Naive thymus-derived CD8-positive, alpha-beta T cell (primary cell): ENCODE measurements around the gene SCARB2. TPM values are rescaled to one million over a fixed set of nuclear protein-coding genes. Genes with fewer than 3 reads are reported as not detected.

Experiments
- ATAC-seq, 2 donors: fragments of 150-1000 bp; cut with Tn5 transposase in 1 of 2; sonication (Bioruptor Pico), chemical (Tn5 transposase) in 1 of 2; 1 replicate in 1 of 2; 2 replicates in 1 of 2; pipeline ENCODE4 v1.10.0; 2021; ENCODE audit warnings: mild to moderate bottlenecking in 2 of 2, moderate library complexity in 2 of 2
- POLR2A ChIA-PET: fragments of 350-600 bp; sonication (Branson Sonifier 250); formaldehyde crosslinking; loops from one replicate; lab custom pipeline; 2021; ENCODE audit warnings: antibody characterized with exemption; lab: Charles Lee
- DNase-seq, 10 donors: peaks; one replicate each; pipeline versions ENCODE4 v3.0.0 to v3.0.0-alpha.2; 2020 to 2022
- H3K27ac Mint-ChIP-seq, 10 donors: one replicate each; pipeline ENCODE4 v1.8.0; 2020 to 2022; ENCODE audit warnings: mild to moderate bottlenecking in 10 of 10, mixed read lengths in 10 of 10, moderate library complexity in 4 of 10, inconsistent platforms in 1 of 10
- H3K27me3 Mint-ChIP-seq, 5 donors: one replicate each; pipeline ENCODE4 v1.8.0; 2021 to 2022; ENCODE audit warnings: mixed read lengths in 5 of 5
- H3K36me3 Mint-ChIP-seq, 3 donors: one replicate each; pipeline ENCODE4 v1.8.0; 2020 to 2022; ENCODE audit warnings: mixed read lengths in 3 of 3, mild to moderate bottlenecking in 2 of 3, inconsistent platforms in 1 of 3
- H3K4me1 Mint-ChIP-seq, 4 donors: one replicate each; pipeline ENCODE4 v1.8.0; 2021 to 2022; ENCODE audit warnings: mixed read lengths in 4 of 4
- H3K4me3 Mint-ChIP-seq, 10 donors: one replicate each; pipeline ENCODE4 v1.8.0; 2020 to 2022; ENCODE audit warnings: mild to moderate bottlenecking in 10 of 10, mixed read lengths in 10 of 10, moderate library complexity in 6 of 10, inconsistent platforms in 1 of 10
- H3K9me3 Mint-ChIP-seq, 9 donors: one replicate each; pipeline ENCODE4 v1.8.0; 2020 to 2022; ENCODE audit warnings: mixed read lengths in 9 of 9, mild to moderate bottlenecking in 3 of 9, inconsistent platforms in 1 of 9, moderate library complexity in 1 of 9
- polyA plus RNA-seq, 3 donors: library from polyadenylated mRNA; unstranded; fragments of 300-500 nt; fragmentation: Illumina TruSeq; gene quantifications; one replicate each; pipeline ENCODE4 v1.2.3, GENCODE V29; 2021
- total RNA-seq, 8 experiments: library from RNA in 2 of 8; stranded (reverse) in 2 of 8; gene quantifications; one replicate each; pipeline ENCODE4 v1.2.3 and lab custom pipeline; 2021 to 2026

The SCARB2 gene
- total and polyA plus RNA-seq, 5 experiments from 2014 or later, result 11.0 to 25.8 (median 14.3) TPM

DNA sequence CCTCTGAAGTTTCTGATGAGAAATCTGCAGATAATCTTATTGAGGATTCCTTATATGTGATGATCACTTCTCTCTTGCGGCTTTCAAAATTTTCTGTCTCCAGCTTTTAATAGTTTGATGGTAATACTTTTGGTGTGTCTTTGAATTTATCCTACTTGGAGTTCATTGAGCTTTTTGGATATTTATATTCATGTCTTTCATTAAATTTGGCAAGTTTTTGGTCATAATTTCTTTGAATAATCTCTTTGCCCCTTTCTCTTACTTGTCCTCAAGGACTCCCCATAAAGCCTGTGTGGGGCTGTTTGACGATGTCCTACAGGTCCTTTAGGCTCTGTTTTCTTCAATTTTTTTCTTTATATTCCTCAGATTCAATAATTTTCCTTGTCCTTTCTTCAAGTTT is 26.6 kb upstream of the SCARB2 start:
- peaks cover 0 to 24% (median 13%) of the 10 kb centered on the region in 3 donors for H3K36me3 Mint-ChIP-seq
- DNase-seq, result no peak
- POLR2A ChIA-PET, result no interaction called here
- H3K4me1 Mint-ChIP-seq, result no peaks in the 10 kb centered on the region
- no peak overlapping the region for H3K4me3 Mint-ChIP-seq
- no peak for ATAC-seq
- no peak overlapping the region for H3K27ac Mint-ChIP-seq
- H3K27me3 Mint-ChIP-seq, result peaks cover 0 to 7% (median 2%) of the 10 kb centered on the region in 5 donors
- H3K9me3 Mint-ChIP-seq, result peaks cover 16 to 49% (median 26%) of the 10 kb centered on the region in 9 donors

DNA sequence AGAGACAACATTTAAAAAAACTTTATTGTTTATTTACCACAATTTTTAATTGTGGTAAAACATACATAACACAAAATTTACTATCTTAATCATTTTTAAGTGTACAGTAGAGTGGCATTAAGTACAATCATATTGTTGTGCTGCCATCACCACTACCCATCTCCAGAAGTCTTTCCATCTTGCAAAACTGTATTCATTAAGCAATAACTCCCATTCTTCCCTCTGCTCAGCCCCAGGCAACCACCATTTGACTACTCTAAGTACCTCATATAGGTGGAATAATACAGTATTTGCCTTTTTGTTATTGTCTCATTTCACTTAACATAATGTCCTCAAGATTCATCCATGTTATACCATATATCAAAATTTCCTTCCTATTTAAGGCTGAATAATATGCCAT is 25.1 kb upstream of the SCARB2 start:
- ATAC-seq, result no peak
- no peak for DNase-seq
- H3K4me1 Mint-ChIP-seq, result no peaks in the 10 kb centered on the region
- H3K36me3 Mint-ChIP-seq, result peaks cover 0 to 24% (median 13%) of the 10 kb centered on the region in 3 donors
- no peak overlapping the region for H3K27ac Mint-ChIP-seq
- POLR2A ChIA-PET, result no interaction called here
- peaks cover 16 to 49% (median 26%) of the 10 kb centered on the region in 9 donors for H3K9me3 Mint-ChIP-seq
- H3K27me3 Mint-ChIP-seq, result peaks cover 0 to 4% (median 0%) of the 10 kb centered on the region in 5 donors
- H3K4me3 Mint-ChIP-seq, result no peak overlapping the region

GRCh38 chr4:76238236-76238635 is 24.6 kb upstream of the SCARB2 start:
- Mint-ChIP-seq H3K4me1 (peaks cover 0 to 2% (median 0%) of the 10 kb centered on the region in 4 donors), H3K27ac (no peak overlapping the region), H3K4me3 (no peak overlapping the region), H3K27me3 (peaks cover 0 to 2% (median 0%) of the 10 kb centered on the region in 5 donors), H3K9me3 (peaks cover 16 to 49% (median 26%) of the 10 kb centered on the region in 9 donors), H3K36me3 (peaks cover 0 to 24% (median 13%) of the 10 kb centered on the region in 3 donors)
- POLR2A ChIA-PET, result no interaction called here
- DNase-seq, result no peak
- ATAC-seq, result no peak

GRCh38 chr4:76235915-76236314 is 22.3 kb upstream of the SCARB2 start:
- Mint-ChIP-seq H3K27me3 (peaks cover 0 to 2% (median 0%) of the 10 kb centered on the region in 5 donors), H3K27ac (no peak overlapping the region), H3K4me1 (peaks cover 0 to 2% (median 0%) of the 10 kb centered on the region in 4 donors), H3K36me3 (peaks cover 0 to 23% (median 13%) of the 10 kb centered on the region in 3 donors), H3K4me3 (no peak overlapping the region), H3K9me3 (peaks cover 14 to 35% (median 23%) of the 10 kb centered on the region in 9 donors)
- POLR2A ChIA-PET, result no interaction called here
- ATAC-seq, result no peak
- no peak for DNase-seq

DNA sequence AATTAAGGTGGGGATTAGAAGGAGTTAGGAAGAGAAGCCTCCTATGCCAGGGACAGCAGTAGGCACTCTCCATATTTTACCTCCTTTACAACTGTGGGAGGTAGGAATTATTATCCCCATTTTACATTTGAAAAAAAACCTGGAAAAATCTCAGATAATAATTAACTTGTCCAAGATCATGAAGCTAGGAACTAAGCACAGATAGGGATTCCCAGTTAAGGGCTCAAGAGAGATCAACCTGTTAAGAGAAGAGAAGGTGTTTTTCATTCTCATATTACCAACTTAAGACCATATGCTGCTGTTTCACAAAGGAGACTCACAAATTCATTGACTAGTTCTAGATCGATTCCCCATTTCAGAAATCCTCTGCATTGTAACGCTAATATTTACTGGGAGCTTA is 21.8 kb upstream of the SCARB2 start:
- no peak overlapping the region for H3K27ac Mint-ChIP-seq
- no peaks in the 10 kb centered on the region for H3K27me3 Mint-ChIP-seq

GRCh38 chr4:76234679-76235044 is 21.0 kb upstream of the SCARB2 start:
- H3K36me3 Mint-ChIP-seq, result peaks cover 0 to 16% (median 4%) of the 10 kb centered on the region in 3 donors
- peak overlapping the region in 2 of 10 donors; percentile 24 to 36 for H3K4me3 Mint-ChIP-seq
- H3K4me1 Mint-ChIP-seq, result peaks cover 0 to 2% (median 0%) of the 10 kb centered on the region in 4 donors
- peaks cover 0 to under 1% (median 0%) of the 10 kb centered on the region in 5 donors for H3K27me3 Mint-ChIP-seq
- DNase-seq (no peak), ATAC-seq (no peak)
- H3K27ac Mint-ChIP-seq, result no peak overlapping the region
- H3K9me3 Mint-ChIP-seq, result peaks cover 3 to 24% (median 11%) of the 10 kb centered on the region in 9 donors
- POLR2A ChIA-PET, result no interaction called here

More for the DNA sequence above, 21.8 kb upstream of the SCARB2 start:
- POLR2A ChIA-PET, result no interaction called here
- no peak overlapping the region for H3K4me3 Mint-ChIP-seq
- ATAC-seq (no peak), DNase-seq (no peak)
- H3K9me3 Mint-ChIP-seq, result peaks cover 9 to 30% (median 18%) of the 10 kb centered on the region in 9 donors
- peaks cover 0 to 18% (median 9%) of the 10 kb centered on the region in 3 donors for H3K36me3 Mint-ChIP-seq
- H3K4me1 Mint-ChIP-seq, result peaks cover 0 to 2% (median 0%) of the 10 kb centered on the region in 4 donors

DNA sequence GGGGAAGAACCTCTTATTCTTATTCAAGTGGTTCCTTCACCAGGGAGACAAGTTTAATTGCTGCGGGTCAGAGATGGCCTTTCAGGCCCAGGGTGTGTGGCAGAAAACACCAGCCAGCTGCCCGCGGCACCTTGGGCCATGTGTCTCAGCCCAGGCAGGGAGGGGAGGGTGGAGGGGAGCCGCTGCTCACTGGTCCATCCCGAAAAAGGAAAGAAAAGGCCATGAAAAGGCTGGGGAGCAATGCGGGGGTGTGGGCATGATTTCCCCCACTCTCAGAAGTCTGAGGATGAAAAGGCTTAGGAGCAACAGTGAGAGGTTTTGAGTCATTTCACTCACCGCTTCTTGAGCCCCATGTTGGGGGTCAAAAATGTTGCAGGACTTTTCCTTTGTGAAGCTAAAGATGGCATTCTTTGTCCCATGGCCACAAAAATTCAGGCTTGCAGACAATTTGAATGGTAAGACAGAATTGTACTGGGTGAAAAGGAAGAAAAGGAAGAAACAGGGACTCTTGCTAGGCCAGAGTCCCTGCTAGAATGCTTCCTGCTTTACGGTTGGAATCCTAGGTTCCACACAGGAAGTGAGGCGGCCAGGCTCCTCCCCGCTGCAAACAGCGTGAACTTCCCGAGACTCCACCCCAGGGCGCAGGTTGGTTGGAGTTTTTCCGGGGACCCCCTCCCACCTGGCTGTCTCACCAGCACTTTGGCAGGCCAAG is 20.5 kb upstream of the SCARB2 start:
- Mint-ChIP-seq H3K36me3 (peaks cover 0 to 21% (median 7%) of the 10 kb centered on the region in 3 donors), H3K4me1 (peaks cover 0 to 2% (median 0%) of the 10 kb centered on the region in 4 donors), H3K4me3 (peak overlapping the region in 2 of 10 donors; percentile 24 to 36), H3K27ac (no peak overlapping the region), H3K27me3 (peaks cover 0 to 3% (median 0%) of the 10 kb centered on the region in 5 donors), H3K9me3 (peaks cover 1 to 24% (median 14%) of the 10 kb centered on the region in 9 donors)
- DNase-seq (no peak), ATAC-seq (no peak)
- POLR2A ChIA-PET, result no interaction called here

DNA sequence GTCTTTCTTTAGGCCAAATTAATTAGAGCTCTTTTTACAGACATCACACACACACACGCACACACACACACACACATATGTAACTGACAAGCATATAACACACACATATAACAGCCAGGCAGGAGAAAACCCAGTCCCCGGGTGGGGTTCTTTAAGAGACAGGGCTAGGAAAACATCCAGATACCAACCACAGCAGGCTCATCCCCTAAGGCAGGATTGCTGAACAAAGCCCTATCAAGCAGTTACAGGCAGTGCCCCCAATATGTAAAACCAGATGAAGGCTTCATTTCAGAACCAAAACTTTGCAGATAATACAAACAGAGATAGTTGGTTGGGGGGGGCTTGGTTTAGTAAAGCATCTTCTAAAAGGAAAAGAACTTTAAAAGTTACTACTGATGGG is 19.9 kb upstream of the SCARB2 start:
- peaks cover 0 to 5% (median 0%) of the 10 kb centered on the region in 5 donors for H3K27me3 Mint-ChIP-seq
- peak overlapping the region in 1 of 10 donors; percentile 24 for H3K4me3 Mint-ChIP-seq
- DNase-seq (no peak), ATAC-seq (no peak)
- peaks cover 1 to 24% (median 20%) of the 10 kb centered on the region in 9 donors for H3K9me3 Mint-ChIP-seq
- no peak overlapping the region for H3K27ac Mint-ChIP-seq
- POLR2A ChIA-PET, result no interaction called here
- peaks cover 0 to 23% (median 13%) of the 10 kb centered on the region in 3 donors for H3K36me3 Mint-ChIP-seq
- peaks cover 0 to 2% (median 0%) of the 10 kb centered on the region in 4 donors for H3K4me1 Mint-ChIP-seq

DNA sequence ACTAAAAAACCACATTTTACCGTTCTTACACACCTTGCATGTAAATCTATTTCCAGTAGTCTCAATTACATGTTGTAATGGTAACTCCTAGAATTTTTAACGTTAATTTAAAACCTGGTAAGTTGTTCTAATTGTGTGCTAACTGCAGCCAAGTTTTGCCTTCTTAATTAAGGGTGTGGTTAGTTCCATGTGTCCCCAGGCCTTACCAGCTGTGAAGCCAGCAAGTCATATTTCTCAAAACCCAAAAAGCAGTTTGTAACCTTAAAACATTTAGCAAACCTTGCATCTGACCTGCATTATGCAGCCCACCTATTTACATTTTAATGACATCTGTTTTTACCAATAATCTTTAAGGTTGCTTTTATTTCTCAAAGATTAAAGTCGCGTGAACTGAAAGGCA is 19.5 kb upstream of the SCARB2 start:
- H3K27ac Mint-ChIP-seq, result no peak overlapping the region
- ATAC-seq (no peak), DNase-seq (no peak)
- POLR2A ChIA-PET, result no interaction called here
- peaks cover 0 to 2% (median 0%) of the 10 kb centered on the region in 4 donors for H3K4me1 Mint-ChIP-seq
- H3K36me3 Mint-ChIP-seq, result peaks cover 0 to 24% (median 15%) of the 10 kb centered on the region in 3 donors
- peaks cover 0 to 5% (median 0%) of the 10 kb centered on the region in 5 donors for H3K27me3 Mint-ChIP-seq
- no peak overlapping the region for H3K4me3 Mint-ChIP-seq
- peaks cover 1 to 22% (median 20%) of the 10 kb centered on the region in 9 donors for H3K9me3 Mint-ChIP-seq

GRCh38 chr4:76232681-76233080 is 19.1 kb upstream of the SCARB2 start:
- Mint-ChIP-seq H3K9me3 (peaks cover 2 to 27% (median 18%) of the 10 kb centered on the region in 9 donors), H3K4me1 (peaks cover 0 to 2% (median 0%) of the 10 kb centered on the region in 4 donors), H3K36me3 (peaks cover 0 to 24% (median 19%) of the 10 kb centered on the region in 3 donors), H3K27ac (no peak overlapping the region), H3K4me3 (no peak overlapping the region), H3K27me3 (peaks cover 0 to 5% (median 2%) of the 10 kb centered on the region in 5 donors)
- DNase-seq (no peak), ATAC-seq (no peak)
- POLR2A ChIA-PET, result no interaction called here

DNA sequence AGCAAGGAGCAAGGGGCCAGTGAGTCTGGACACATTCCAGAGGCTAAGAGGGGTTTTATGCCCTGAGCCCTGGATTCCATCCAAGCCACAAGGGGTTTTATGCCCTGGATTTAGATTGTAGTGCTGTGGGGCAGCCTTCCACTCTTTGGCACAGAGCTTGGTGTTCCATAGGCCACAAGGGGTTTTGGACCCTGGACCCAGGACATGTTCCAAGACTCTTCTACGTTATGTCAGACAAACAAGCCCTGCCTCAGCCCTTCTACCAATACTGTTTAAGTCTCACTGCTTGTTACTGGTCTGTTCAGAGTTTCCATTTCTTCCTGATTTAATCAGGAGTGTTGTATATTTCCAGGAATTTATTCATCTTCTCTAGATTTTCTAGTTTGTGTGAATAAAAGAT is 12.8 kb upstream of the SCARB2 start:
- POLR2A ChIA-PET, result no interaction called here
- no peak overlapping the region for H3K4me3 Mint-ChIP-seq
- DNase-seq (no peak), ATAC-seq (no peak)
- no peaks in the 10 kb centered on the region for H3K4me1 Mint-ChIP-seq
- H3K9me3 Mint-ChIP-seq, result peaks cover 7 to 28% (median 16%) of the 10 kb centered on the region in 9 donors
- no peak overlapping the region for H3K27ac Mint-ChIP-seq
- peaks cover 0 to 12% (median 6%) of the 10 kb centered on the region in 5 donors for H3K27me3 Mint-ChIP-seq
- H3K36me3 Mint-ChIP-seq, result peaks cover 0 to 27% (median 23%) of the 10 kb centered on the region in 3 donors

DNA sequence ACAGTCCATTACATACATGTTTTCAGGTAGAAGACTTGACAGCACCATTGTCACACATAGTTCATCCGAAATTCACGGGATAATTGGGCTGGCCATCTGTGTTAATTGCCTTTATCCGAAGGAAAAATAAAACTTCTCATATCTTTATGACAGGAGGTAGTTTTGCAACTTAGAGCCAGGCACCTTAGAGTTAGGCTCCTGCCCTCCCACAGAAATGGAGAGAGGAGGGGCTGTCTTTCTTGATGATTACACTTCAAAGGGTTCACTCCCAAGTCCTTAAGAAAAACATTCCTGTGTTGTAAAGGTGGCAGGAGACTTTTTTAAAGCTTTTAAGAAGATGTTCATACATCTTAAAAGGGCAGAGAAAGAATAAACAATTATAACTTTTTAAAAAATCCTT is 10.5 kb upstream of the SCARB2 start:
- POLR2A ChIA-PET, result no interaction called here
- Mint-ChIP-seq H3K4me3 (no peak overlapping the region), H3K27me3 (peaks cover 0 to 11% (median 6%) of the 10 kb centered on the region in 5 donors), H3K36me3 (peaks cover 0 to 20% (median 16%) of the 10 kb centered on the region in 3 donors), H3K27ac (no peak overlapping the region), H3K4me1 (peaks cover 0 to 2% (median 0%) of the 10 kb centered on the region in 4 donors), H3K9me3 (peaks cover 6 to 18% (median 14%) of the 10 kb centered on the region in 9 donors)
- ATAC-seq (no peak), DNase-seq (no peak)
